K562 (cell line): Measurements from ENCODE around the gene PDGFC. TPM values are rescaled to one million over a fixed set of nuclear protein-coding genes. Genes with fewer than 3 reads are reported as not detected.

Experiments
- ATAC-seq: fragments of 200-7000 bp; cut with Tn5 transposase; 3 replicates; pipeline ENCODE4 v1.9.1; 2020; ENCODE audit warnings: moderate library complexity
- BruUV-seq: library from RNA; stranded (reverse); fragments of 400-500 nt; replicated peaks from 2 replicates; lab custom pipeline; 2021; lab: Mats Ljungman, UMichigan
- CTCF ChIA-PET: fragments of 300-600 bp; formaldehyde crosslinking; extraction: SDS; loops from one replicate; lab custom pipeline; 2021; ENCODE audit warnings: low intra/inter-chr PET ratio; lab: Yijun Ruan, JAX
- POLR2A ChIA-PET: fragments of 300-600, 350-650 bp; sonication (Branson Sonifier 250); formaldehyde crosslinking; extraction: SDS; loops from one replicate; lab custom pipeline; 2021; ENCODE audit warnings: antibody characterized with exemption, inconsistent platforms; lab: Yijun Ruan, JAX
- DNase-seq, 4 experiments: peaks; one replicate each; pipeline versions ENCODE4 v3.0.0 to v3.0.0-alpha.2; 2011 to 2018; ENCODE audit warnings: low spot score in 3 of 4, mixed read lengths in 3 of 4; ENCODE audit errors: extremely low read depth in 1 of 4
- FAIRE-seq: peaks from 2 replicates; lab custom pipeline; 2011; peaks lifted over from hg19 to GRCh38; lab: Jason Lieb, UNC
- H2AFZ ChIP-seq: 2 replicates; pipeline ENCODE4 v1.6.0; 2011; ENCODE audit warnings: low read depth, low read length, control low read depth, inconsistent platforms
- H3K27ac ChIP-seq: fragments of 200-600 bp; 3 replicates; pipeline ENCODE4 v1.8.0; 2011; ENCODE audit warnings: low read depth, mild to moderate bottlenecking, control low read depth, inconsistent platforms, low read length, moderate library complexity, mixed read lengths; ENCODE audit errors: extremely low read depth
- H3K27me3 ChIP-seq, 2 experiments: fragments of 300-600 bp in 1 of 2; 2 replicates in 1 of 2; 3 replicates in 1 of 2; pipeline versions ENCODE4 v1.6.0 to v1.8.0; 2011; ENCODE audit warnings: inconsistent platforms in 2 of 2, low read length in 2 of 2, mild to moderate bottlenecking in 1 of 2, mixed read lengths in 1 of 2, moderate library complexity in 1 of 2; ENCODE audit not compliant: control insufficient read depth in 2 of 2, insufficient read depth in 2 of 2
- H3K36me3 ChIP-seq: fragments of 300-600 bp; 3 replicates; pipeline ENCODE4 v1.8.0; 2011; ENCODE audit warnings: mild to moderate bottlenecking, low read length, inconsistent platforms; ENCODE audit not compliant: control insufficient read depth, insufficient read depth
- H3K4me1 ChIP-seq, 2 experiments: fragments of 200-600 bp in 1 of 2; replicated peaks in 1 of 2; 2 replicates in 1 of 2; 3 replicates in 1 of 2; pipeline versions ENCODE4 v1.5.1 to v1.8.0; 2011; ENCODE audit warnings: inconsistent platforms in 2 of 2, low read length in 2 of 2, mild to moderate bottlenecking in 1 of 2, mixed read lengths in 1 of 2, moderate library complexity in 1 of 2; ENCODE audit not compliant: control insufficient read depth in 2 of 2, insufficient read depth in 2 of 2
- H3K4me2 ChIP-seq: 2 replicates; pipeline ENCODE4 v1.6.1; 2011; ENCODE audit warnings: low read length, control low read depth, inconsistent platforms, mixed read lengths; ENCODE audit not compliant: insufficient read depth
- H3K4me3 ChIP-seq: fragments of 200-600 bp; sonication (generic), shearing (Covaris generic); 2 replicates; pipeline ENCODE4 v1.5.1; 2016; ENCODE audit warnings: control low read depth, inconsistent platforms
- H3K79me2 ChIP-seq: fragments of 200-600 bp; 3 replicates; pipeline ENCODE4 v1.8.0; 2011; ENCODE audit warnings: low read length, inconsistent platforms; ENCODE audit not compliant: control insufficient read depth, insufficient read depth
- H3K9ac ChIP-seq, 2 experiments: 2 replicates each; pipeline versions ENCODE4 v1.6.0 to v1.6.1; 2011; ENCODE audit warnings: low read depth in 2 of 2, low read length in 2 of 2, control low read depth in 1 of 2, inconsistent platforms in 1 of 2, mild to moderate bottlenecking in 1 of 2, mixed read lengths in 1 of 2; ENCODE audit not compliant: insufficient read depth in 1 of 2
- H3K9me1 ChIP-seq: one replicate; pipeline ENCODE4 v1.6.0; 2011; ENCODE audit warnings: inconsistent platforms, mild to moderate bottlenecking, low read length, moderate library complexity; ENCODE audit not compliant: control insufficient read depth, insufficient read depth
- H3K9me3 ChIP-seq: replicated peaks from 2 replicates; pipeline ENCODE4 v1.5.1; 2011; ENCODE audit warnings: low read depth, low read length, inconsistent platforms; ENCODE audit not compliant: control insufficient read depth, insufficient read depth
- H4K20me1 ChIP-seq: replicated peaks from 2 replicates; pipeline ENCODE4 v1.6.1; 2011; ENCODE audit warnings: low read length, inconsistent platforms, mixed read lengths; ENCODE audit not compliant: control insufficient read depth, insufficient read depth
- CSDE1 ChIP-seq, 2 experiments: fragments of 450-650 bp; IDR thresholded peaks; 2 replicates each; pipeline ENCODE4 v1.6.1; 2016; ENCODE audit warnings: mild to moderate bottlenecking in 1 of 2
- FOSL1 ChIP-seq: fragments of 200-800 bp; sonication (Bioruptor generic); conservative IDR thresholded peaks from 2 replicates; pipeline ENCODE4 v1.6.1; 2016; ENCODE audit warnings: missing genetic modification characterization, missing compliant biosample characterization
- SETDB1 ChIP-seq: IDR thresholded peaks from one replicate; pipeline ENCODE4 v1.6.1; 2012; ENCODE audit warnings: low read length, control low read depth, inconsistent platforms
- SRF ChIP-seq, 2 experiments: fragments of 250-450, 450-650 bp in 1 of 2; sonication (Bioruptor Pico) in 1 of 2; sonication (generic) in 1 of 2; formaldehyde crosslinking; IDR thresholded peaks; 2 replicates each; pipeline versions ENCODE4 v1.5.0 to v1.5.1; 2020 to 2022; ENCODE audit warnings: mild to moderate bottlenecking in 1 of 2, missing genetic modification reagents in 1 of 2
- ZBED1 ChIP-seq: IDR thresholded peaks from 2 replicates; pipeline ENCODE4 v1.6.1; 2014
- ZNF23 ChIP-seq: fragments of 250-450 bp; sonication (Bioruptor Pico); IDR thresholded peaks from 2 replicates; pipeline ENCODE4 v1.4.0; 2020; ENCODE audit warnings: mild to moderate bottlenecking
- WGBS: fragments of 100-300 bp; shearing (Covaris generic); methylation state at CpG from one replicate; pipeline ENCODE4 v1.1.6; 2016; ENCODE audit warnings: low coverage, mixed read lengths; ENCODE audit not compliant: insufficient coverage; ENCODE audit errors: missing lambda C conversion rate; 5-methylcytosine and 5-hydroxymethylcytosine counted together
- in situ Hi-C: fragments of 300-500 bp; cut with MboI; formaldehyde crosslinking; loops from 4 replicates; pipeline ENCODE4 v1.15.0; 2018; ENCODE audit warnings: inconsistent platforms, mixed read lengths
- intact Hi-C: fragments of 100-400 bp; cut with micrococcal nuclease; formaldehyde crosslinking; loops from 2 replicates; pipeline ENCODE4 v1.14.2; 2022
- polyA plus RNA-seq, 8 experiments: library from polyadenylated mRNA; depleted of rRNA in 4 of 8; stranded (reverse) in 5 of 8; unstranded in 3 of 8; fragments of >200 nt; fragmentation: Nextera tagmentation in 2 of 8; fragmentation: Illumina TruSeq in 1 of 8; extraction: Ambion mirVana in 2 of 8; extraction: Trizol in 1 of 8; gene quantifications; 2 replicates each; pipeline versions ENCODE4 v1.2.1 to v1.2.3, GENCODE V29; 2011 to 2014; ENCODE audit warnings: inconsistent platforms in 1 of 8, missing spikeins in 1 of 8
- total RNA-seq, 7 experiments: library from RNA; depleted of rRNA in 6 of 7; stranded (reverse); fragments of >200 nt in 6 of 7; fragmentation: Illumina TruSeq in 2 of 7; extraction: Trizol in 2 of 7; gene quantifications; 2 replicates each; pipeline versions ENCODE4 v1.2.1 to v1.2.3, GENCODE V29; 2011 to 2021; ENCODE audit warnings: low replicate concordance in 1 of 7

Gene PDGFC
- total and polyA plus RNA-seq, 9 of the 15 experiments (the other 6 are each of a cell fraction or from before 2014, with no cell fraction given): not detected

GRCh38 chr4:156892805-156893204 is 78.8 kb downstream of the PDGFC start:
- Histone ChIP-seq H2AFZ (no peak overlapping the region), H3K27ac (no peak overlapping the region), H3K9ac (no peak overlapping the region), H3K79me2 (no peaks in the 10 kb centered on the region), H3K27me3 (no peaks in the 10 kb centered on the region), H3K4me3 (no peak overlapping the region), H3K4me2 (no peak overlapping the region), H3K4me1 (no peaks in the 10 kb centered on the region), H3K9me3 (no peaks in the 10 kb centered on the region), H3K36me3 (no peaks in the 10 kb centered on the region), H3K9me1 (no peaks in the 10 kb centered on the region), H4K20me1 (no peaks in the 10 kb centered on the region)
- WGBS: 4% methylated on average over 2 of the region's 2 CpGs
- no peak for TF ChIP-seq CSDE1 (IDR thresholded peaks at IDR 0.05)
- TF ChIP-seq ZNF23: no peak
- TF ChIP-seq SETDB1: no peak
- TF ChIP-seq ZBED1: no peak
- TF ChIP-seq SRF (CRISPR knock-in tag; IDR thresholded peaks at IDR 0.05): no peak
- TF ChIP-seq FOSL1 (tag): no peak
- ATAC-seq: no peak
- in situ Hi-C loops: no loop called here
- no peak for DNase-seq
- ChIA-PET POLR2A (no interaction called here), CTCF (no interaction called here)
- no peak for FAIRE-seq
- no TSS peak for BruUV-seq
- intact Hi-C loops: no loop called here
